ENCODE measurements around the gene ARPIN.
"Not testable (repeated sequence)": the region's sequence is repeated elsewhere in the genome, so short reads cannot be mapped to it uniquely, and the experiment has no call there.

ARPIN gene

DNA sequence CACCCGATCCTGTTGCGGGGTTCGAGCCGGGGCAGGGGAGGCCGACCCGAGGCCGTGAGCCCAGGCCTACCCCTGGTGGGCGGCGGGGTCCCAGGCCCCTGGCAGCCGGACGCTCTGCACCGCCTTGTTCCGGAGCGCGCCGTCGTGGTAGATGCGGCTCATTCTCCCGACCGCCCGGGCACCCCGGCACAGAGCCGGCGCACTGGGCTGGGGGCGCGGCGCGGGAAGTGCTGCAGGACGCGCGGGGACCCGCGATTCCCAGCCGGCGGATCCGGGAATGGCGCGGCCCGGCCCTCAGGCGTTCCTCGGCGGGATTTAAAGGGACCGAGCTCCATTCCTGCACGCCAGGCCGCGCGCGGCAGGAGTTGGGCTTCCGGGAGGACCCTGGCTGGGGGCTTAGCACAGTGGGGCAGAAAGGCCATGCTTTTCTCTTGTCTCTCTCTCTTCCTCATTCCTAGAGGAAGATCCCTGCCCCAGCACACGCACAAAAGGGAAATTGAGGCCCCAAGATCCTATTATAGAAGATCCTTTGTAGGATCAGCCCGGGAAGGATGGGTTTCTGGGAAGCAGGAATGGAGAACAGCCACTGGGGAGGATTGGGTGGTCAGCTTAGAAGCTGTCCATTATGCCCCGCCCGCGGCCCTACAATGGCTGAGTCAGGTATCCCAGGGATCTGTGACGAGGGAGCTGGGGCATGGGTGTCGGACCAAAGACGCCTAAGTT is at the start of gene ARPIN:
Gene ARPIN, minus strand, starts transcription at position 279 of the 723 bp plus-strand sequence. Its CDS starts 117 bp downstream, at position 162.
- DNase-seq (ENCODE audit: extremely low spot score, insufficient read length, low read depth) (no peak), FAIRE-seq (no peak)

DNA sequence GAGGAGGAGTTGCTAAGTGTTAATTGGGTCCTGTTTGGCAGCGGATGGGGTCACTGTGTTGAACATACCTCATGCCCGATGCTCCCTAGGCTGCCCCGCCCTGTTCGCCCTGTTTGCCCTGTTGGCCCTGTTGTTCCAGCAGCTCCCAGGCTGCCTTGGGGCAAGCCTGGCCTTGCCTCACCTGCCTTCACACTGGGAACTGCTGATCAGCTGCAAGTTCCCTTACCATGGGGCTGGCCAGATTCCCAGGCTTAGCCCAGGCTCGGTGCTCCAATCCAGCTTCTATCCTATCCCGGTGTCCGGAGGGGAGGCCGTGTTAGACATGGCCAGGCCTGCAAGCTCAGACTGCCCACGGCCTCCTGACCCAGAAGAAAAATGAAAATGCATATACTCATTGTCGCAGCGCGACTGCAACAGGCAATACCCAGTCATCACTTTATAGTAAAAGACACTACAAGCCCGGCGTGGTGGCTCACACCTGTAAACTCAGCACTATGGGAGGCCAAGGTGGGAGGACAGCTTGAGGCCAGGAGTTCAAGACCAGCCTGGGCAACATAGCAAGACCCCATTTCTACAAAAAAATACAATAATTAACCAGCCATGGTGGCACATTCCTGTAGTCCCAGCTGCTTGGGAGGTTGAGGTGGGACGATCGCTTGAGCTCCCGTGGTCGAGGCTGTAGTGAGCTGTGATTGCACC is 45.5 kb upstream of the ARPIN start:
- no peak for FAIRE-seq
- DNase-seq (ENCODE audit: extremely low spot score, insufficient read length, low read depth): no peak

DNA sequence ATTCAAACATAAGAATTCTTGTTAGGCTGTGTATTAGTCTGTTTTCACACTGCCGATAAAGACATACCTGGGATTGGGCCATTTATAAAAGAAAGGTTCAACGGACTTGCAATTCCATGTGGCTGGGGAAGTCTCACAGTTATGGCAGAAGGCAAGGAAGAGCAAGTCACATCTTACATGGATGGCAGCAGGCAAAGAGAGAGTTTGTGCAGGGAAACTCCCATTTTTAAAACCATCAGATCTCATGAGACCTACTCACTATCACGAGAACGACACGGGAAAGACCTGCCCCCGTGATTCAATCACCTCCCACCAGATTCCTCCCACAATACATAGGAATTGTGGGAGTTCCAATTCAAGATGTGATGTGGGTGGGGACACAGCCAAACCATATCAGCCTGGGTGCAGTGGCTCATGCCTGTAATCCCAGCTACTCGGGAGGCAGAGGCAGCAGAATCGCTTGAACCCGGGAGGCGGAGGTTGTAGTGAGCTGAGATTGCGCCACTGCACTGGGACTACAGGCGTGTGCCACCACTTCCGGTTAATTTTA is 42.8 kb upstream of the ARPIN start:
- DNase-seq (ENCODE audit: extremely low spot score, insufficient read length, low read depth); FAIRE-seq: not testable (repeated sequence)

DNA sequence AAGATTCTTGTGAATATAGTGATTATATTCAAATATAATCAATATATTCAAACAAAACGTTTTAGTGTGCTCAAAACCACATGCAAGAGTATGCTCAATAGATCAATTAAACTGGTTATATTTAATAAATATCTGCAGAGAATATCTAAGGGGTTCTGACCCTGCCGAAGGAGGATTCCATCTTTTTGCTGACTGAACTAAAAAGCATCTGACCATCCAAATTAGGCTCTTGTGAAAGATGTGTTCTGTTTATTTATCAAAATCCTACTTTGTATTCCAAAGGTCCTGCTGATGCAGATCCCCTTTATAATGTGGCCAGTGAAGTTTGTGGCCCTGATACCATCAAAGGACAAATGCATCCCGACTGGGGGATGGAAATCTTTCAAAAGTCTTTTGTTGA is 41.8 kb upstream of the ARPIN start:
- FAIRE-seq (no peak), DNase-seq (ENCODE audit: extremely low spot score, insufficient read length, low read depth) (no peak)

DNA sequence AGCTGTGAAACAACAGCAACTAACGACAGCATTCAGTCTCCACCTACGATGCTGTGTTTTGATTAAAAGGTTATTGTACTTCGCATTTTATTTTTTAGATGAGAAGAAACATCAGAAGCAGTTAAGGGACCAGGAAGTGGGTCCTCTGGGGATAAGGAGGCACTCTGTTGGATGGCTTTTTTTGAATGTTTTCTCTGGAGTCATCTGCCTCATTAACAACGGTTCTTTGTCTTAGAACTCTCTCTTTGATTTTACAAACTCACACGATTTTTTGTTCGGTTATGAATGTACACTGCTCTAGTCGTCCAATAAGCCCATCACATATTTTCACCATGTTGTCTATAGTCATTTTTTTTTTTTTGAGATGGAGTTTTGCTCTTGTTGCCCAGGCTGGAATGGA is 36.0 kb upstream of the ARPIN start:
- DNase-seq (ENCODE audit: extremely low spot score, insufficient read length, low read depth) (no peak), FAIRE-seq (no peak)

DNA sequence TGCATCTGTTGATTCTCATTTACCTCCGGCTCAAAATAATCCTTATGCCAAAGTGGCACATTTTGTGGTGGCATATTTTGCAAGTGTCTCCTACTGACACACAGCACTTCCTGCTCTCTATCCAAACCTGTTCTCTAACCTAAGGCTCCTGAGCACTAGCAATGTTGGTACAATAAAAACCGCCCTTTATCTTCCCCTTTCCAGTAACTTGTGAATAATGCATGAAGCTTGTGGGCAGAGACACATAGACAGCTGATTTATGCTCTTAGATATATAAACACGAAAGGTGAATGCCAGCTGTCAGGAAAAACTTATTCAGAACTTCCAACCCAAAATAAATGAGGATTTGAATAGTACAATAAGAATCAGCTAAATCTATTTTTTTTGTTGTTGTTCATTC is 34.6 kb upstream of the ARPIN start:
- DNase-seq (ENCODE audit: extremely low spot score, insufficient read length, low read depth): no peak
- no peak for FAIRE-seq

DNA sequence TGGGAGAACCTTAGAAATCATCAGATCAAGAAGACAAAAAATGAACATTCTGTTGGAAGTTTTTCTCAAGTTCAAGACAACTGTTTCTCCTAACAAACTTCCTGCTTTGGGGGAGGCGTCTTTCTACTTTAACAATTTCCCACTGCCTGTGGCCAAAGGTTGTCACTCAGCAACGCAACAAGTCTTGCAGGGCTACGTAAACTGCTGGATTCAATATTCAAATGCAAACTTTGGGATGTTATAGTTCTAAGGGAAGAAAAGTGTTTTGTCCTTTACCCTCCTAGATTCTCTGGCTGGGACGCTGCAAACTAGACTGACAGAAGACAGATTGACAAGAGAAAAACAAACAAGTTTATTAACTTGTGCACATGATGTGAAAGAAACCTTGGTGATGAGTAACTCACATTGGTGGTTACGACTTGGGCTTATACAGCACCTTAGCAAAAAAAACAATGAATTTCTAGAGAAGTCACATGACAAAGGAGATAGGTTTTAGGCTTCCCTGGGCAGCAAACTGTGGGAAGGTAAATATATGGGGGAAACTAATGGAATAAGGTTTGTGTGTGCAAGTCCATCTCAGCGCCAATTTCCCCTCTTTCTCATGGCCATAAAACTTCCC is 34.0 kb upstream of the ARPIN start:
- no peak for DNase-seq (ENCODE audit: extremely low spot score, insufficient read length, low read depth)

DNA sequence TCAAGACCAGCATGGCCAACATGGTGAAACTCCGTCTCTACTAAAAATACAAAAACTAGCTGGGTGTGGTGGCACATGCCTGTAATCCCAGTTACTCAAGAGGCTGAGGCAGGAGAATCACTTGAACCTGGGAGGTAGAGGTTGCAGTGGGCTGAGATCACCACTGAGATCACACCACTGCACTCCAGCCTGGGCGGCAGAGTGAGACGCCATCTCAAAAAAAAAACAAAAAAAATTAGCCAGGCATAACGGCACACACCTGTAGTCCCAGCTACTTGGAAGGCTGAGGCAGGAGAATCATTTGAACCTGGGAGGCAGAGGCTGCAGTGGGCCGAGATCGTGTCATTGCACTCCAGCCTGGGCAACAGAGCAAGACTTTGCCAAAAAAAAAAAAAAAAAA is 31.0 kb upstream of the ARPIN start:
- FAIRE-seq; DNase-seq (ENCODE audit: extremely low spot score, insufficient read length, low read depth): not testable (repeated sequence)

More for the DNA sequence above, 34.0 kb upstream of the ARPIN start:
- FAIRE-seq: no peak

DNA sequence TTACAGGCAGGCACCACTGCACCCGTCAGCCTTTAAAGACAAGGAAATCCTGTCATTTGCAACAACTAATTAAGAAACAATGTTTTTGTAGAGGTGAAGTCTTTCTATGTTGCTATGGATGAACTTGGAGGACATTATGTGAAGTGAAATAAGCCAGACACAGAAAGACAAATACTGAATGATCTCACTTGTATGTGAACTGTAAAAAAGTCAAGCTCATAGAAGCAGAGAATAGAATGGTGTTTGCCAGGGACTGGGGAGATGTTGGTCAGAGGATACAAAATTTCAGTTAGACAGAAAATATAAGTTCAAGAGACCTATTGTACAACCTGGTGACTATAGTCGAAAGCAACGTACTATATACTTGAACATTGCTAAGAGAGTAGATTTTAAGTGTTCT is 27.2 kb upstream of the ARPIN start:
- no peak for FAIRE-seq

DNA sequence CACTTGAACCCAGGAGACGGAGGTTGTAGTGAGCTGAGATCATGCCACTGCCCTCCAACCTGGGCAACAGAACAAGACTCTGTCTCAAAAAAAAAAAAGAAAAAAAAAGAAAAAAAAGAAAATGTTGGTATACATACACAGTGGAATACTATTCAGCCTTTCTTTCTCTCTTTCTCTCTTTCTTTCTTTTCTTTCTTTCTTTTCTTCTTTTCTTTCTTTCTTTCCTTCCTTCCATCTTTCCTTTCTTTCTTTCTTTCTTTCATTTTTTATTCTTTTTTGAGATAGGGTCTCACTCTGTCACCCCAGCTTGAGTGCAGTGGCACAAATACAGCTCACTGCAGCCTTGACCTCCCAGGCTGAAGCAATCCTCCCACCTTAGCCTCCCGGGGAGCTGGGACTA is 26.6 kb upstream of the ARPIN start:
- DNase-seq (ENCODE audit: extremely low spot score, insufficient read length, low read depth); FAIRE-seq: not testable (repeated sequence)

More for the DNA sequence above, 27.2 kb upstream of the ARPIN start:
- DNase-seq (ENCODE audit: extremely low spot score, insufficient read length, low read depth): no peak

DNA sequence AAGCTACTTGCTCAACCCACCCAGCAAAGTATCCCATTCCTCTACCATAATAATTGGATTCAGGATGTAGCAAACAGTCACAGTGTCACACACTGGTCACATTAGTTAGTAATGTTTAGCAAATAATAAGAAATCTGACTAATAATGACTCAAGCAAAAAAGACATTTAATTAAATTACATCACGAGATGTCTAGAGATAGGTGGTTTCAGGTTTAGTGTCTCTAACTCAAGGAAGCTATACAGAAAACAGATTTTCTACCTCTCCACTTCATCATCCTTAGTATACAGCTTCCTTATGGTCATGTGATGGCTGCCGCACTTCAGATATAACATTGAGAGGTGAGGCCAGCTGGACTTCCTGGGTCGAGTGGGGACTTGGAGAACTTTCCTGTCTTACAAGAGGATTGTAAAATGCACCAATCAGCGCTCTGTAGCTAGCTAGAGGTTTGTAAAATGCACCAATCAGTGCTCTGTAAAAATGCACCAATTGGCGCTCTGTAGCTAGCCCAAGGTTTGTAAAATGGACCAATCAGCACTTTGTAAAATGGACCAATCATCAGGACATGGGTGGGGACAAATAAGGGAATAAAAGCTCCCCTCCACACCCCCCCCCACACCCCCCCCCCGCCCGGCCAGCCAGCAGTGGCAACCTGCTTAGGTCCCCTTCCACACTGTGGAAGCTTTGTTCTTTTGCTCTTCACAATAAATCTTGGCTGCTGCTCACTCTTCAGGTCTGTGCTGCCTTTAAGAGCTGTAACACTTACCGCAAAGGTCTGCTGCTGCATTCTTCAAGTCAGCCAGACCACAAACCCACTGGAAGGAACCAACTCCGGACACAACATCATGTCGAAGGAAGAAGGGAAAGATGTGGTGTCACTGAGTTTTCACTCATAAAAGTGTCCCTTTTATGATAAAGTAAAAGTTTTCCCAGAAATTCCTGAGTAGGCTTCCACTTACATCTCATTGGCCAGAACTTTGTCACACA is 24.9 kb upstream of the ARPIN start:
- DNase-seq (ENCODE audit: extremely low spot score, insufficient read length, low read depth) (no peak), FAIRE-seq (no peak)

DNA sequence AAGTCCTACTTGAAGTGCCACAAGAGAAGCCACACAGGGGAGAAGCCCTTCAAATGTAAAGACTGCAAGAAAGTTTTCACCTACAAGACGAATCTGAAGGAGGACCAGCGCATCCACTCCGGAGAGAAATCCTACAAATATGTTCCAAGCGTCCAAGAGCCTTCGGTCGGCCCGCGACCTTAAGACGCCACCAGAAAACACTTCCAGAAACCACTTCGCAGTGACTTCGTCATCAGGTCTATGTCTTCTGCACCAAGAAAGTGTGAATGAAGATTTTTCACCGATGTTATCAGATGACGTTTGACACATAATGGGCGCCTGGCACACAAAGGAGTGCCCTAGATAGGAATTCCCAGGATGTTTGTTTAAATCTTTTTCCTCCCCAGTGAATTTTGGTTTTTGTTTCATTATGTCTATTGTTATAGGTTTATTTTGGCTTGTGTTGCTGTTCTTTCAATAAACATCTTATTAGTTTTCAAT is 24.1 kb upstream of the ARPIN start:
- DNase-seq (ENCODE audit: extremely low spot score, insufficient read length, low read depth) (no peak), FAIRE-seq (no peak)

DNA sequence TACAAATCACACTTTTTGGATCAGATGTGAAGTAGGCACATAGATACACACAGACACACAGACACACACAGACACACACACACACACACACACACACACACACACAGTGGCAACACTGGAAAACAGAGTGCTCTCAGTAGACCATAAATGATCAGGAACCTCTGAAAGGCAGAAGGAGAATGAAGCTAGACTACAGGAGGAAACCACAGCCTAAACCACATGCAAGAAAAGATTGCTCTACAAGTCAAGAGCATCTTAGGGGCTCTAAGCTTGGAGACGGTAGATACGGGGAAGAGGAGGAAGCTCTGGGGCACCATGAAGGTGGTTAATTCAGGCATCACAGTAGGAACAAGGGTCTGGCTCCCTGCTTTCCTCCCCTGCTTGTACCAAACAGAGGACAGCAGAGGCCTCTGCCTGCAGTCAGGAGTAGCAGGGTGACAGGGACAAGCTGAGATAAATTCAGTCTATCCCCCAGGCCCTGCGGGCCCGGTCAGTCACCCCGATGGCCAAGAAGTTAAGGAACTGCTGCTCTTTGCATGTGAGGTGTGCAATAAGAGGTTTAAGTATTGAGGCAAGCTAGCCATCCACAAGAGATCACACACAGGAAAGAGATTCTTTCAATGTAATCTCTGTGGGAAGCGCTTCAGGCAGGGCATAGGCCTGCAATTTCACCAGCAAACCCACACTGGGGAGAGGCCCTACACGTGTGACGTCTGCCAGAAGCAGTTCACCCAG is 23.5 kb upstream of the ARPIN start:
- DNase-seq (ENCODE audit: extremely low spot score, insufficient read length, low read depth): no peak
- FAIRE-seq: no peak

DNA sequence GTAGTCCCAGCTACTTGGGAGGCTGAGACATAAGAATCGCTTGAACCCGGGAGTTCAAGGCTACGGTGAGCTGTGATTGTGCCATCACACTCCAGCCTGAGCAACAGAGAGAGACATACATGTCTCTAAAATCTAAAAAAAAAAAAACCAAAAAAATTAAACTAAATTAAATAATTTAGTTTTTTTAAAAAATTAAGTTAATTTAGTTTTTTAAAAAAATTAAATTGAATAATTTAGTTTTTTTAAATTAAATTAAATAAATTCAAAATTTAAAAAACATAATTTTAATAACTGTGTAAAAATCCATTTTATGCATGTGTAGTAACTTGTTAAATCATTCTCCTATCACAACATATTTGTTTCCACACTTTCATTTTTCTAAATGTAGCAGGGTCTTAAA is 20.1 kb upstream of the ARPIN start:
- DNase-seq (ENCODE audit: extremely low spot score, insufficient read length, low read depth): no peak
- no peak for FAIRE-seq

DNA sequence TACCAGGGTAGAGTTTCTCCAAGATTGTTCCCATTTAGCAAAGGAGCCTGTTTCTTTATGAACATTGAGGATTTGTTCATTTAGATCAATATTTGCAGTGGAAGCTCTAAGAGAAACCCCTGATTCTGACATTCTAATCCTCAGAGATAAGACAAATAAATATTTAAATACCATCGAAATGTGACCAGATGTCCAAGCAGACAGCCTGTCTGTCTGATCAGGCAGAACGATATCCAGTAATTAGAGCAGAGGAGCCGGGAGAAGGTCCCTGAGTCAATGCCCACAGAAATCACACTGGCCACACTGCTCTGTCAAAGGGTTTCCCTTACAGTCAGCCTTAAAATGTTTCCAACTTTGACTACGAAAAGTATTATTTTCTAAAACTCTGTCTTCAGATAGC is 15.7 kb upstream of the ARPIN start:
- DNase-seq (ENCODE audit: extremely low spot score, insufficient read length, low read depth) (no peak), FAIRE-seq (no peak)

DNA sequence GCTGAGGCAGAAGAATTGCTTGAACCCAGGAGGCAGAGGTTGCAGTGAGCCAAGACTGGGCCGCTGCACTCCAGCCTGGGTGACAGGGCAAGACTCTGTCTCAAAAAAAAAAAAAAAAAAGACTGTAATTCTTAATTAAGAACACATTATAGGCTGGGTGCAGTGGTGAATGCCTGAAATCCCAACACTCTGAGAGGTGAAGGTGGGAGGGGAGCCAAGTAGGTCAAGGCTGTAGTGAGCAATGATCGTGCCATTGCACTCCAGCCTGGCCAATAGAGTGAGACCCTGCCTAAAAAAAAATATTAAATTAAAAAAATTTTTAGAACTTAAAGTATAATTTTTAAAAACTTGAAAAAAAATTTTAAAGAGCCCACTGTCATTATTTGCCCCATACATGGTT is 13.4 kb upstream of the ARPIN start:
- DNase-seq (ENCODE audit: extremely low spot score, insufficient read length, low read depth) (no peak), FAIRE-seq (no peak)

DNA sequence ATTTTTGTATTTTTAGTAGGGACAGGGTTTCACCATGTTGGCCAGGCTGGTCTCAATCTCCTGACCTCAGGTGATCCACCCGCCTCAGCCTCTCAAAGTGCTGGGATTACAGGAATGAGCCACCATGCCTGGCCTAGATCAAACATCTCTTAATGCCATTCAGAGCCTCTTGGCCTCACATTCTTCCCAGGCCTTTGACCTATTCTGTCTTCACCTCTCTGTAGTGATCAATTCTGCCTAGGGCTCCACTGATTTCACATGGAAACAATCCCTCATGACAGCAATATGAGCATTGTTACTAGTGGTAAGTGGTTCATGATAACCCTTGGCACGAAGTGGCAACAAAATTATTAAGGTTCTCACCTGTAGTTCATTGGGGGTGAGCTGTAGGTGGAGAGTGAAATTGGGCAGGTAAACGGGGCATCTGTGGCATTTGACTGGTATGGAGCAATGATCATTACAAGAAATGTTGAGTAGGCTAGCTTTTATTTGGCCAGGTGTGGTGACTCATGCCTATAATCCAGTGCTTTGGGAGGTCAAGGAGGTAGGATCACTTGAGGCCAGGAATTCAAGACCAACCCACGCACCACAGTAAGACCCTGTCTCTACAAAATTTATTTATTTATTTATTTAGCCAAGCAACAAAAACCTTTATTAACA is 4.8 kb upstream of the ARPIN start:
- no peak for FAIRE-seq
- DNase-seq (ENCODE audit: extremely low spot score, insufficient read length, low read depth): no peak

DNA sequence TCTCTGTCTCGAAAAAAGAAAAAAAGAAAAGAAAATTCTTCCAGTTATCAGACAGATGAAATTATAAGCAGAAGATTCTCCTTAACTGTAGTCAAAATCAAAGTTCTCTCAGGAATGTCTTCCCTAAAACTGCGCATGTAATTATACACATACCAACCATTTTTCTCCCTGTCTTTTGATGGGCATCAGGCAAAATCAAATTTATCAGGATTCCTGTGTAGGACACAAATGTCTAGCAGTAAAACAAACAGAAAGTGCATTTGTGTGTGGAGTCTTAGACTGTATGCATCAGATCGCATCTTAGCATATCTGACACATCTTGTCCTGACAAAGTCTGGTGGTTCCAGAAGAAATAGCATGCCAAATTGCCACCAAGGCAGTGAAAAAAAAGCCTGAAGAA is 3.9 kb upstream of the ARPIN start:
- no peak for FAIRE-seq
- DNase-seq (ENCODE audit: extremely low spot score, insufficient read length, low read depth): no peak
